SU-DHL-6 (cell line): Measurements from ENCODE around the gene TOP2A.

Source experiments
- EZH2phosphoT487 ChIP-seq: fragments of 200-600 bp; sonication (generic), shearing (Covaris generic); conservative IDR thresholded peaks from 2 replicates; pipeline ENCODE4 v1.6.1; 2018; ENCODE audit warnings: mild to moderate bottlenecking, antibody characterized with exemption, low read length, moderate library complexity, mixed read lengths
- TF ChIP-seq, protein P1 (sequence below): fragments of 200-600 bp; sonication (generic); IDR thresholded peaks from one replicate; pipeline ENCODE4 v1.5.1; 2017; ENCODE audit warnings: antibody characterized with exemption, mild to moderate bottlenecking, low read length, moderate library complexity; ENCODE audit not compliant: insufficient read depth, poor library complexity, severe bottlenecking

- TF ChIP-seq, protein P1, sequence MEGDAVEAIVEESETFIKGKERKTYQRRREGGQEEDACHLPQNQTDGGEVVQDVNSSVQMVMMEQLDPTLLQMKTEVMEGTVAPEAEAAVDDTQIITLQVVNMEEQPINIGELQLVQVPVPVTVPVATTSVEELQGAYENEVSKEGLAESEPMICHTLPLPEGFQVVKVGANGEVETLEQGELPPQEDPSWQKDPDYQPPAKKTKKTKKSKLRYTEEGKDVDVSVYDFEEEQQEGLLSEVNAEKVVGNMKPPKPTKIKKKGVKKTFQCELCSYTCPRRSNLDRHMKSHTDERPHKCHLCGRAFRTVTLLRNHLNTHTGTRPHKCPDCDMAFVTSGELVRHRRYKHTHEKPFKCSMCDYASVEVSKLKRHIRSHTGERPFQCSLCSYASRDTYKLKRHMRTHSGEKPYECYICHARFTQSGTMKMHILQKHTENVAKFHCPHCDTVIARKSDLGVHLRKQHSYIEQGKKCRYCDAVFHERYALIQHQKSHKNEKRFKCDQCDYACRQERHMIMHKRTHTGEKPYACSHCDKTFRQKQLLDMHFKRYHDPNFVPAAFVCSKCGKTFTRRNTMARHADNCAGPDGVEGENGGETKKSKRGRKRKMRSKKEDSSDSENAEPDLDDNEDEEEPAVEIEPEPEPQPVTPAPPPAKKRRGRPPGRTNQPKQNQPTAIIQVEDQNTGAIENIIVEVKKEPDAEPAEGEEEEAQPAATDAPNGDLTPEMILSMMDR, result no peak
- TF ChIP-seq EZH2phosphoT487, result no peak
Measured at GRCh38 chr17:40461732-40462342, 44.1 kb upstream of the TOP2A start.
